Activated naive CD8-positive, alpha-beta T cell treated with anti-CD3 and anti-CD28 coated beads, Interleukin-2, amount 10 ng/mL, durations not matched to agents 7 days and 5 days (primary cell): ENCODE measurements around the gene ENOSF1. TPM values are rescaled to one million over a fixed set of nuclear protein-coding genes. Genes with fewer than 3 reads are reported as not detected.

Experiments used
- ATAC-seq: fragments of 150-1000 bp; cut with Tn5 transposase; one replicate; pipeline ENCODE4 v1.10.0; 2021; ENCODE audit warnings: low read depth, moderate library complexity
- POLR2A ChIA-PET: fragments of 350-600 bp; sonication (Branson Sonifier 250); formaldehyde crosslinking; loops from one replicate; lab custom pipeline; 2021; ENCODE audit warnings: antibody characterized with exemption; lab: Charles Lee
- DNase-seq: peaks from one replicate; pipeline ENCODE4 v3.0.0; 2021
- H3K27ac Mint-ChIP-seq: one replicate; pipeline ENCODE4 v1.8.0; 2022; ENCODE audit warnings: mild to moderate bottlenecking, mixed read lengths
- H3K27me3 Mint-ChIP-seq: one replicate; pipeline ENCODE4 v1.8.0; 2022; ENCODE audit warnings: mild to moderate bottlenecking, moderate library complexity, mixed read lengths
- H3K36me3 Mint-ChIP-seq: one replicate; pipeline ENCODE4 v1.8.0; 2021; ENCODE audit warnings: mild to moderate bottlenecking, mixed read lengths
- H3K4me1 Mint-ChIP-seq: one replicate; pipeline ENCODE4 v1.8.0; 2021; ENCODE audit warnings: mixed read lengths
- H3K4me3 Mint-ChIP-seq: one replicate; pipeline ENCODE4 v1.8.0; 2022; ENCODE audit warnings: mild to moderate bottlenecking, moderate library complexity, mixed read lengths
- H3K9me3 Mint-ChIP-seq: one replicate; pipeline ENCODE4 v1.8.0; 2021; ENCODE audit warnings: mixed read lengths
- total RNA-seq, 2 experiments: library from RNA; stranded (reverse); gene quantifications; one replicate each; pipeline ENCODE4 v1.2.3, GENCODE V29; 2021

Gene ENOSF1
- total RNA-seq, 2 experiments from 2014 or later: 76.0 to 79.5 TPM

DNA sequence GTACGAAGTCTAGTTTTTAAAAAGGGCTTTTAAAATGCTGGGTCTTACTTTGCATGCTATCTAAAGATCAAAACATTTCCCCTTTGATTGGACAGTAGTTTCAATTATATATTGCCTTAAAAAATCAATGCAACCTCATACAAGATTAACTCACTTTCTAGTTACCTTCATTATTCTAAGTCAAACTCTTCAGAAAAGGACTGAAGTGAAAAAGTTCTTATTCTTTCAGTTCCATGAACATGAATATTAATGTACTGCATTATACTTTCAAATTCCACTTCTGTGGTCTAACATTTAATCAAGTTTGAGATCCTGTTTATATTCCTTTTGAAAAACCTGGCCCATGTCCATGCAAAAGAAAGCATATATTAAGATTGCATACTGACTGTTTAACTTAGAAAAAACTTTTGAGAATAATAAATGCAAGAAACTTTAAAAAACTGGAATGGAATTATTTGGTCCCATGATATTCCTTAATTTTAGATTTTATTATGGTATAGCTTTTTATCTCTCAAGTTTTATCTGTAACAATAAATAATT lies 11.2 kb upstream of the ENOSF1 start:
- ATAC-seq (no peak), DNase-seq (no peak)
- POLR2A ChIA-PET: interaction anchor here (0.6 kb wide), 1 partner anchor 112 kb away, joined by 3 read pairs; no protein-coding TSS in a partner anchor
- Mint-ChIP-seq H3K27ac (no peak overlapping the region), H3K36me3 (peaks cover 16% of the 10 kb centered on the region), H3K27me3 (no peaks in the 10 kb centered on the region), H3K4me3 (no peak overlapping the region), H3K9me3 (no peaks in the 10 kb centered on the region), H3K4me1 (no peaks in the 10 kb centered on the region)

DNA sequence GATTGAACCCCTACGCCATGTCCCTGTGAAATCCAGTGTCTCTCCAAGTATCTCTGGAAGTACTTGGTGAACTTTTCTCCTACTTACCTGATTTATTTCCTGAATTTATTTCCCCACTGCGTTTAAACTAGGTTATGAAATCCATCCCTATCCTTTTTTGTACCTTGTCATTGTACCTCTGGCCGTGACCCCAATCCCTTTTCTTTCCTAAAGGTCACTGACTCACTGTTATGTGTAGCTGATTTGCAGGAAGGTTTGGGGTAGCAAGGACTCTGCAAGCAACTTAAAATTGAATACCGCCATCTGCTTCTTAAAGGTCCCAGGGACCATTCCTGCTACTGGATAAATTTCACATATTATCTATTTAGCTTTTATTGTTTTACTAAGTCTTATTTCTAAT lies 4.6 kb upstream of the ENOSF1 start:
- DNase-seq: no peak
- Mint-ChIP-seq H3K4me3 (no peak overlapping the region), H3K4me1 (peaks cover 6% of the 10 kb centered on the region), H3K27ac (no peak overlapping the region), H3K9me3 (no peaks in the 10 kb centered on the region), H3K27me3 (no peaks in the 10 kb centered on the region), H3K36me3 (peaks cover 6% of the 10 kb centered on the region)
- no peak for ATAC-seq
- POLR2A ChIA-PET: no interaction called here

- Mint-ChIP-seq H3K4me1 (peaks cover 15% of the 10 kb centered on the region), H3K27ac (no peak overlapping the region), H3K9me3 (no peaks in the 10 kb centered on the region), H3K27me3 (no peaks in the 10 kb centered on the region), H3K4me3 (no peak overlapping the region), H3K36me3 (peaks cover 4% of the 10 kb centered on the region)
- POLR2A ChIA-PET: interaction anchor here (0.9 to 1.2 kb wide), 2 partner anchors 58 to 115 kb away, joined by 4 to 6 read pairs; partner anchors contain the start of gene TYMS
- no peak for ATAC-seq
- no peak for DNase-seq
Observed at GRCh38 chr18:715626-716025, 3.2 kb upstream of the ENOSF1 start.

- Mint-ChIP-seq H3K4me1 (peaks cover 29% of the 10 kb centered on the region), H3K27ac (peak overlapping the region; percentile 71), H3K36me3 (peaks cover 9% of the 10 kb centered on the region), H3K27me3 (no peaks in the 10 kb centered on the region), H3K9me3 (no peaks in the 10 kb centered on the region), H3K4me3 (peak overlapping the region; percentile 71)
- no peak for ATAC-seq
- DNase-seq: no peak
- POLR2A ChIA-PET: interaction anchor here (0.6 to 1.6 kb wide), 12 partner anchors 8 to 126 kb away, joined by 3 to 13 read pairs (median 4); partner anchors contain the start of genes TYMS and YES1
Observed at GRCh38 chr18:713135-713490, 683 bp upstream of the ENOSF1 start.

DNA sequence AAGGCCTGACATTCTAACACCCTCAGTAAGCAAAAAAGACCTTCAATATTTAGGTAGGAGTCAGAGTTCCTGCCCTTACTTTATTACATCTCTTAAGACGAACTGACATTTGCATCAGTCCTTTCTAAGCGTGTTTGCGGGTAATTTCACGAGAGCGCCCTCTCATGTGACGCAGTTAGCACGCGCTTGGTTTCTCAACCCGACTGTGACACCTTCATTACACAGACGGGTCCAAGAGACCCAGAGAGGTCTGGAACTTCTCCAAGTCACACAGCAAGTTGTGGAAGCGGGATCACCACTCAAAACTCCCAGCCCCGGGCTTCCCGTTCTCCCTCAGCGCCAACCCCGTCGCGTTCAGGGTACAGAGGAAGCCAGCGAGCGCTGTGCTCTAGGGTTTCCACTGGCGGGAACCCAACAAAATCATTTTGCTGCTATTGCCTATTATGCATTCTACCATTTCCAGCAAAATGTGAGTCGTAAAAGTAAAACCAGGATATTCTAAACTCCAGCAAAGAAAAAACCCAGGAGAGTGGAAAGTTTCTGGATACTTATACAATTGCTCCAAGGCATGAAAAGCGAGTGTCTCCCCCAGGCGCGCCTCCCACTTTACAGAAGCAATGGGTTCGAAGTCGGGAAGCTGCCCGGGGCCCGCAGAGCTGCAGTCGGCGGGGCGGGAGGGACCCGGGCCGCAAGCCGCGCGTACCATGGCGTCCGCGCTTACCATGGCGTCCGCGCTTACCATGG lies 601 bp downstream of the ENOSF1 start:
- Mint-ChIP-seq H3K27ac (peak overlapping the region; percentile 85), H3K36me3 (peaks cover 12% of the 10 kb centered on the region), H3K27me3 (no peaks in the 10 kb centered on the region), H3K4me3 (peak overlapping the region; percentile 88), H3K9me3 (no peaks in the 10 kb centered on the region), H3K4me1 (peaks cover 29% of the 10 kb centered on the region)
- ATAC-seq (peak; percentile 48), DNase-seq (peak; percentile 69)
- POLR2A ChIA-PET: interaction anchor here (0.7 to 1.6 kb wide), 10 partner anchors 9 to 120 kb away, joined by 3 to 13 read pairs (median 4); partner anchors contain the start of genes TYMS and YES1

GRCh38 chr18:711310-711656 lies 1.1 kb downstream of the ENOSF1 start:
- POLR2A ChIA-PET: no interaction called here
- no peak for ATAC-seq

GRCh38 chr18:710418-711300 lies 1.8 kb downstream of the ENOSF1 start:
- ATAC-seq (no peak), DNase-seq (no peak)
- H3K27me3 Mint-ChIP-seq: no peaks in the 10 kb centered on the region
- POLR2A ChIA-PET: no interaction called here
- H3K27ac Mint-ChIP-seq: peak overlapping the region; percentile 85
- peak overlapping the region; percentile 88 for H3K4me3 Mint-ChIP-seq
- H3K4me1 Mint-ChIP-seq: peaks cover 28% of the 10 kb centered on the region
- peaks cover 12% of the 10 kb centered on the region for H3K36me3 Mint-ChIP-seq
- H3K9me3 Mint-ChIP-seq: no peaks in the 10 kb centered on the region

More at GRCh38 chr18:711310-711656, 1.1 kb downstream of the ENOSF1 start:
- no peak for DNase-seq
- Mint-ChIP-seq H3K4me3 (peak overlapping the region; percentile 88), H3K36me3 (peaks cover 12% of the 10 kb centered on the region), H3K4me1 (peaks cover 31% of the 10 kb centered on the region), H3K9me3 (no peaks in the 10 kb centered on the region), H3K27ac (peak overlapping the region; percentile 85), H3K27me3 (no peaks in the 10 kb centered on the region)

- Mint-ChIP-seq H3K4me1 (peaks cover 27% of the 10 kb centered on the region), H3K4me3 (no peak overlapping the region)
Observed at GRCh38 chr18:709771-710170, 2.7 kb downstream of the ENOSF1 start.

GRCh38 chr18:708096-708495 lies 4.3 kb downstream of the ENOSF1 start:
- DNase-seq (no peak), ATAC-seq (no peak)
- Mint-ChIP-seq H3K4me1 (peaks cover 32% of the 10 kb centered on the region), H3K36me3 (peaks cover 19% of the 10 kb centered on the region), H3K9me3 (no peaks in the 10 kb centered on the region), H3K4me3 (no peak overlapping the region), H3K27ac (no peak overlapping the region), H3K27me3 (no peaks in the 10 kb centered on the region)
- POLR2A ChIA-PET: interaction anchor here (0.6 kb wide), 1 partner anchor 495 kb away, joined by 5 read pairs; no protein-coding TSS in a partner anchor

More at GRCh38 chr18:709771-710170, 2.7 kb downstream of the ENOSF1 start:
- Mint-ChIP-seq H3K27ac (no peak overlapping the region), H3K9me3 (no peaks in the 10 kb centered on the region), H3K36me3 (peaks cover 19% of the 10 kb centered on the region), H3K27me3 (no peaks in the 10 kb centered on the region)
- ATAC-seq: no peak
- POLR2A ChIA-PET: interaction anchor here (0.7 to 1.0 kb wide), 2 partner anchors 10 to 52 kb away, joined by 3 to 5 read pairs; no protein-coding TSS in a partner anchor
- no peak for DNase-seq

GRCh38 chr18:706405-706804 lies 6.0 kb downstream of the ENOSF1 start:
- H3K4me1 Mint-ChIP-seq: peaks cover 31% of the 10 kb centered on the region
- DNase-seq (no peak), ATAC-seq (no peak)
- peaks cover 23% of the 10 kb centered on the region for H3K36me3 Mint-ChIP-seq
- no peaks in the 10 kb centered on the region for H3K27me3 Mint-ChIP-seq
- no peaks in the 10 kb centered on the region for H3K9me3 Mint-ChIP-seq
- no peak overlapping the region for H3K27ac Mint-ChIP-seq
- no peak overlapping the region for H3K4me3 Mint-ChIP-seq
- POLR2A ChIA-PET: interaction anchor here (1.0 kb wide), 1 partner anchor 25 kb away, joined by 3 read pairs; no protein-coding TSS in a partner anchor

GRCh38 chr18:703213-703967 lies 9.0 kb downstream of the ENOSF1 start:
- POLR2A ChIA-PET: no interaction called here
- no peak overlapping the region for H3K27ac Mint-ChIP-seq
- H3K27me3 Mint-ChIP-seq: no peaks in the 10 kb centered on the region
- peaks cover 18% of the 10 kb centered on the region for H3K36me3 Mint-ChIP-seq
- H3K4me3 Mint-ChIP-seq: no peak overlapping the region
- ATAC-seq (no peak), DNase-seq (no peak)
- H3K9me3 Mint-ChIP-seq: no peaks in the 10 kb centered on the region
- peaks cover 12% of the 10 kb centered on the region for H3K4me1 Mint-ChIP-seq

DNA sequence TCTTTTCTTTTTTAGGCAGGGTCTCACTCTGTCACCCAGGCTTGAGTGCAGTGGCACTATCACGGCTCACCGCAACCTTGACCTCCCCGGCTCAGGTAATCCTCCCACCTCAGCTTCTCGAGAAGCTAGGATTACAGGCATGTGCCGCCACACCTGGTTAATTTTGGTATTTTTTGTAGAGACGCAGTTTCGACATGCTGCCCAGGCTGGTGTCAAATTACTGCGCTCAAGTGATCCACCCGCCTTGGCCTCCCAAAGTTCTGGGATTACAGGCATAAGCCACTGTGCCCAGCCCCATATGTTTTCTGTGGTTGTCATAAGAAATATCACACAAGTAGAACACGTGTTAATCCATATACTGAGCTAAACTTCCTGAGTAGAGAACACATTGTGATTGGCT lies 14.6 kb downstream of the ENOSF1 start:
- Mint-ChIP-seq H3K36me3 (peaks cover 11% of the 10 kb centered on the region), H3K9me3 (no peaks in the 10 kb centered on the region), H3K27me3 (no peaks in the 10 kb centered on the region), H3K4me3 (no peak overlapping the region), H3K4me1 (peaks cover 5% of the 10 kb centered on the region), H3K27ac (no peak overlapping the region)
- no peak for DNase-seq
- POLR2A ChIA-PET: no interaction called here
- no peak for ATAC-seq
